NCI-H2107 treated with DMSO at 0.1 percent for 48 hours (cell line): ENCODE data around the gene SYNM.

Experiments
- DNase-seq: peaks from one replicate; lab custom pipeline; 2025; ENCODE audit not compliant: unreplicated experiment; lab: John Stamatoyannopoulos, UW

Gene SYNM

GRCh38 chr15:99165956-99166689, 61.2 kb downstream of the SYNM start:
- DNase-seq, result no peak

DNA sequence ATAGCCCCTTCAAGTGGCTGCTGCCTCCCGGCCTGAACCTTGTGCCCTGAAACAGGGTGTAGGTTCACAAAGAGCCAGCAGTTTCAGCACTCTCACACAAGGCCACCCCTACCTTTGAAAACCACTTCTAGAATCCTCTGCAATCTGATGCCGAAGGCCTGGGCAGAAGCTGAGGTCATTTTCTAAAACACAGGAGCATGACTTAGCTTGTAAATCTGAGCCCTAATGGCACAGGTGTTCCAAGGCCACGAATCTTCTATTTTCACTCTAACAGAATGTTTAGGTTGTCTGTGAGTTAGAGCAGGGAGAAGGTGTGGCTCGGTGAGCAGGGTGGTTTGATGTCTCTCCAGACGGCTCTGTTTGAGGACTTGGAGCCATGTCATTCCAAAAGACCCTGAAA, 62.3 kb downstream of the SYNM start:
- peak; percentile 32 for DNase-seq

DNA sequence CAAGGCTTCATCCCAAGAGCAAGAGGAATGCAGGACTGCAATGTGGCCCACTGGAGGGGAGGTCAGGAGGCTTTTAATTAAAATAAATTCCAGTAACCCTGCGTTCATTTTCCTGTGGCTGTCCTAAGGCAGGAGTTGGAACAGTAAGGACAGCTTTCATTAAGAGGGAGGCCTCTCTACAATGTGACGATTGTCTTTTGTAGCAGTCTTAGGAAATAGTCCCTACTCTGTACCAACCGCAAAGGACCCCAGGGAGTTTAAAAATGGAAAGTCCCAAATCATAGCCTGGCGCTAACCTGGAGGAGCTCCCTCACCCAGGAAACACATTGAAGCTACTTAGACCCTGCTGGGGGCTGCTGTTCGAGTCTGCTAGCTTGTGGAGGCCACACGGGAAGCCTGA, 62.8 kb downstream of the SYNM start:
- DNase-seq, result no peak

- no peak for DNase-seq
Observed at GRCh38 chr15:99168601-99169580, 64.0 kb downstream of the SYNM start.

DNA sequence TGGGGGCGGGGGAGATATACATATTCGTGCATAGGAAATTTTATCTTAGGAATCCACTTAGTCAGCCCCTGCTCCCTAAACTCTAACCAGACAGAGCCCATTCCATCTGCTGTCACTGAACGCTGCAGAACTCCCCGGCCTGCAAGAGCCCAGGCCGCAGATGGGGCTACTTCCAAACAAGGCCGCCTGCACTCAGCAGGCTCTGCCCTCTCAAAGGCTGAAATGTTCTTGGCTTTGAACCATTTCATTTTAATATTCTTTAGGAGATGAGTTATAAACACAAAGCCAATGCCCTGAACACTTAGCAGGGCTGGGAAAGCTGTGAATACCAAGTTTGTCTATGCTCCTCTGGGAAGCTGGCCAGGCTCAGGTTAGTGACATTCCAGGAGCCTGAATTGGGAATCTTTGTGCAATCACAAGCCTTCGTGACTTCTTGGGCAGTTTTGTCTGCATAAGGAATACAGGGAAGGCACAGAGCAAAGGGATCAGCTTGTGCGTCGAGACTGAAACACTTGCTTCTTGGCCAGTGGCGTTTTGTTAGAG, 65.0 kb downstream of the SYNM start:
- DNase-seq, result no peak

GRCh38 chr15:99170476-99171065, 65.7 kb downstream of the SYNM start:
- no peak for DNase-seq

DNA sequence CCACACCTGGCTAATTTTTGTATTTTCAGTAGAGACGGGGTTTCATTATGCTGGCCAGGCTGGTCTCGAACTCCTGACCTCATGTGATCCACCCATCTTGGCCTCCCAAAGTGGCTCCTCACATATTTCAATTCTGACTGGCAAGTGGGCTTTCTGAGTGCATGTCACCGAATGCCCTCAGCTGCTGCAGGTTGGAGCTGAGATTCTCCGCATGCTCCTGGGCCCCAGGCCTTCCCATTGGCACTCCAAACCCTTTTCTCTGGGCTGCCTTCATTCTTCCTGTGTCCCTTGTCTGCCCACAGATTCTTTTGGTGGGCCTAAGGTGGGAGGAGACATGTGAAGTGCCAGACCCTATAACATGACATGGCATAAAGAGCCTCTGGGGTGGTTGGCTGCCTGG, 67.3 kb downstream of the SYNM start:
- DNase-seq, result no peak

DNA sequence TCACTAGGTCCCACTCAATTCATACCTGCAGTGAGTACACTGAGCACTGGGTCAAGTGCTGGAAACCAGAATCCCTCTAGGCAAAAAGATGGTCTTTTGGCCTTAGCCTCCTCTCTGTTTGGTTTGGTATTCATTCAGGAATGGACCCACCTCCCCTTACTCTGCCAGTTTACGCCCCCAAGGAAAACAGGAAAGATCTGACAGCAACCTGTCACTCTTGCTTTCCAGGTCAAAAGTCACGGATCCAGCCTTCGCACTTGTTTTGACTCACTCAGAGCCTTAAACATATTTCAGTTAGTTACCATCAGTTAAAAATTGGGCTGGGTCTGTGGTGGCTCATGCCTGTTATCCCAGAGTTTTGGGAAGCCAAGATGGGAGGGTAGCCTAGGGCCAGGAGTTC, 68.1 kb downstream of the SYNM start:
- DNase-seq, result no peak

DNA sequence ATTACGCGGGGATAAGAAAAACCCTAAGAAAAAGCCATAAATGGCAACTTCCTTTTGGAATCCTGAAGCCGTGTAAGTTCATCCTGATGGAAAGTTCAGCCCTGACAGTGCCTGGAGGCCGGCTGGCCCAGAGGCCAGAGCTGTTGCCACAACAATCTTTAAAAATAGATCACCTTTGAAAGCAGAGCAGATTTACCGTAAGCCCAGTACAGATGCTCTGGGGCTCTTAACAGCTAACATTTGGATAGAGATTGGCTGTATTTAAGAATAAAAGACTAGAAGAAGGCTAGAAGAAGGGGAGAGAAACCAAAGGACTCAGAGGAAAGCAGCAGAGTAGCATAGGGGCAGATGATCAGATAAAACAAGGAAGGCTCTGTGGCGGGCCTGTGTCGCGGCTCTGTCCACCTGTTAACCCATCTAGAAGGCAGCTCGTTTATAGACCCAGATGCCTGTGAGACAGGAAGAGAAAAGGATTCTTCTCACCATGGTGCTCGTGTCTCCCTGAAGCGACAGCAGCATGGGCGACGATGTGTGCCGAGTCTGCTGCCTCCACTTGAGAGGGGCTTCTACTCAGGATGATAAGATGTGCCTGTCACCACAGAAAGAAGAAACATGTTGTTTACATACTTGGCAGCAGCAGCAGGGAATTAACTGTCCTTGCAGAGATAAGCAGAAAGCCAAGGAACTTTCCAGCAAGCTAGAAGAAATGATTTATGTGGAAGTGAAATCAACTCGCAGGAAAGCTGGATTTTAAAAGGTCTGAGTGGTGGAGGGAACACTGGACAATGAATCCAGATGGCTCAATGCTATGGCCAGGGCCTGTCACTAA, 69.9 kb downstream of the SYNM start:
- no peak for DNase-seq

- no peak for DNase-seq
Observed at GRCh38 chr15:99176757-99177156, 71.9 kb downstream of the SYNM start.

DNA sequence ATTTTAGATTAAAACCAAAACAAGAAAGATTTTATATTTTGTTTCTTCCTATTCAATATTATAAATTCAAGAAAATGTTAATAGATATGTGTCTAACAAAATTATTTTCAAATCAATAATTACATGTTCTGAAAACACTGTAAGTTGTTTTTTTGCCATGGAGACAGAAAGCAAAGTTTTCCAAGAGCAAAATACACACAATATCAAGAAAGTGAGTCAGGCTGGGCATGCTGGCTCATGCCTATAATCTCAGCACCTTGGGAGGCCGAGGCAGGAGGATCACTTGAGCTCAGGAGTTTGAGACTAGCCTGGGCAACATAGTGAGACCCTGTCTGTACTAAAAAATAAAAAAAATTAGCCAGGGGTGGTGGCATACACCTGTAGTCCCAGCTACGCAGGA, 72.8 kb downstream of the SYNM start:
- DNase-seq, result no peak

GRCh38 chr15:99180086-99180963, 75.4 kb downstream of the SYNM start:
- no peak for DNase-seq

DNA sequence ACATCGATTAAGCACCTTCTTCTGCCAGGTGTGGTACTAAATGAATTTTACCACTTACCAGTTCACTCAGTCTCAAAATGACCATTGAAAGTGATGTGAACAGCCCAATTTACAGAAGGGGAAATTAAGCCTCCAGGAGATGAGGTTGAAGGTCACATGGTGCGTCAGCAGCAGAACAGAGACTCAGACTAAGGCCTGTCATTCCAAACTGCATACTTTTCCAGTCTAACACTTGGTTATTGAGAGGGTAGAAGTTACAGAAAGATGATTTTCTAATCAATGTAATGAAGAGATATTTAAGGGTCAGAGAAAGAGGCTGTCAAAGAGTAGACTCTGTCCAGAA, 76.1 kb downstream of the SYNM start:
- DNase-seq, result no peak

- DNase-seq, result peak; percentile 17
Observed at GRCh38 chr15:99181545-99181971, 76.7 kb downstream of the SYNM start.

DNA sequence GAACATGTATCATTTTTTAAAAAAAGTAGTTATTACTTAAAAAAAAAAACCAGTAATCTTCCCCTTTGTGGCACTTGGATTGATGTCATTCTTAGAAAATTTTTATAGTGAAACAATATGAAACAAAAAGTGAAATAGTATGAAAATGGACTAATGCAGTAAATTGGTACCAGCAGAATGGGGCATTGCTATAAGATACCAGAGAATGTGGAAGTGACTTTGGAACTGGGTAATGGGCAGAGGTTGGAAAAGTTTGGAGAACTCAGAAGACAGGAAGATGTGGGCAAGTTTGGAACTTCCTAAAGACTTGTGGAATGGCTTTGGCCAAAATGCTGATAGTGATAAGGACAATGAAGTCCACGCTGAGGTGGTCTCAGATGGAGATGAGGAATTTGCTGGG, 77.9 kb downstream of the SYNM start:
- DNase-seq, result no peak
